WTC11 (cell line): ENCODE results near the gene FZD10. TPM values are rescaled to one million over a fixed set of nuclear protein-coding genes. Genes with fewer than 3 reads are reported as not detected.

ENCODE experiments used
- ATAC-seq: fragments of 200-7000 bp; cut with Tn5 transposase; 2 replicates; pipeline ENCODE4 v1.10.0; 2021; ENCODE audit warnings: mild to moderate bottlenecking, moderate library complexity
- CTCF ChIA-PET: fragments of 300-600 bp; sonication (Branson Sonifier 250); formaldehyde crosslinking; loops from one replicate; lab custom pipeline; 2021; ENCODE audit warnings: antibody characterized with exemption; lab: Charles Lee
- POLR2A ChIA-PET: fragments of 350-600 bp; sonication (Branson Sonifier 250); formaldehyde crosslinking; loops from one replicate; lab custom pipeline; 2021; ENCODE audit warnings: antibody characterized with exemption; lab: Charles Lee
- DNase-seq: peaks from one replicate; pipeline ENCODE4 v3.0.0; 2021; ENCODE audit warnings: low spot score
- H3K27ac Mint-ChIP-seq: 2 replicates; pipeline ENCODE4 v1.8.0; 2021; ENCODE audit warnings: mixed read lengths
- H3K27me3 Mint-ChIP-seq: 2 replicates; pipeline ENCODE4 v1.8.0; 2021; ENCODE audit warnings: low read depth, mild to moderate bottlenecking, moderate library complexity, mixed read lengths
- H3K36me3 Mint-ChIP-seq: 2 replicates; pipeline ENCODE4 v1.8.0; 2021; ENCODE audit warnings: mixed read lengths
- H3K4me1 Mint-ChIP-seq: 2 replicates; pipeline ENCODE4 v1.8.0; 2022; ENCODE audit warnings: mixed read lengths
- H3K4me3 Mint-ChIP-seq: 2 replicates; pipeline ENCODE4 v1.8.0; 2021; ENCODE audit warnings: mild to moderate bottlenecking, moderate library complexity, mixed read lengths
- H3K9me3 Mint-ChIP-seq: 2 replicates; pipeline ENCODE4 v1.8.0; 2021; ENCODE audit warnings: mixed read lengths
- ATF2 ChIP-seq: sonication (generic); formaldehyde crosslinking; IDR thresholded peaks from 2 replicates; pipeline ENCODE4 v1.8.1; 2022; ENCODE audit warnings: low read depth, missing genetic modification reagents, borderline replicate concordance
- ETV6 ChIP-seq: sonication (generic); formaldehyde crosslinking; IDR thresholded peaks from 2 replicates; pipeline ENCODE4 v1.8.1; 2022; ENCODE audit warnings: mild to moderate bottlenecking, missing genetic modification reagents
- FOXJ3 ChIP-seq: sonication (generic); formaldehyde crosslinking; IDR thresholded peaks from 2 replicates; pipeline ENCODE4 v1.9.0; 2021; ENCODE audit warnings: missing genetic modification reagents, mild to moderate bottlenecking, borderline replicate concordance
- GABPB1 ChIP-seq: sonication (generic); formaldehyde crosslinking; IDR thresholded peaks from 2 replicates; pipeline ENCODE4 v1.8.1; 2023; ENCODE audit warnings: mild to moderate bottlenecking, missing genetic modification reagents
- MYBL2 ChIP-seq: sonication (generic); formaldehyde crosslinking; IDR thresholded peaks from 2 replicates; pipeline ENCODE4 v1.8.1; 2023; ENCODE audit warnings: mild to moderate bottlenecking, moderate library complexity, missing genetic modification reagents
- OVOL2 ChIP-seq: fragments of 250-450 bp; sonication (Bioruptor Pico); IDR thresholded peaks from 2 replicates; pipeline ENCODE4 v1.9.0; 2021; ENCODE audit warnings: mild to moderate bottlenecking, borderline replicate concordance
- SOX15 ChIP-seq: fragments of 250-450 bp; sonication (Bioruptor Pico); IDR thresholded peaks from 2 replicates; pipeline ENCODE4 v1.9.0; 2021; ENCODE audit warnings: mild to moderate bottlenecking
- TEAD4 ChIP-seq: sonication (generic); formaldehyde crosslinking; IDR thresholded peaks from 2 replicates; pipeline ENCODE4 v1.8.0; 2022; ENCODE audit warnings: mild to moderate bottlenecking, missing genetic modification reagents
- ZNF219 ChIP-seq: sonication (generic); formaldehyde crosslinking; IDR thresholded peaks from 2 replicates; pipeline ENCODE4 v1.8.0; 2023; ENCODE audit warnings: missing genetic modification reagents, mild to moderate bottlenecking, borderline replicate concordance
- ZNF317 ChIP-seq: sonication (generic); formaldehyde crosslinking; IDR thresholded peaks from 2 replicates; pipeline ENCODE4 v1.8.1; 2023; ENCODE audit warnings: low read depth, mild to moderate bottlenecking, moderate library complexity, missing genetic modification reagents, borderline replicate concordance
- ZNF396 ChIP-seq: fragments of 250-450 bp; sonication (Bioruptor Pico); IDR thresholded peaks from 2 replicates; pipeline ENCODE4 v1.8.0; 2021; ENCODE audit warnings: mild to moderate bottlenecking, moderate library complexity, borderline replicate concordance
- total RNA-seq: library from RNA; stranded (reverse); gene quantifications from 3 replicates; pipeline ENCODE4 v1.2.3, GENCODE V29; 2021
- TF ChIP-seq, protein P1 (sequence below): sonication (generic); formaldehyde crosslinking; IDR thresholded peaks from 2 replicates; pipeline ENCODE4 v1.8.1; 2023; ENCODE audit warnings: mild to moderate bottlenecking, missing genetic modification reagents, moderate library complexity
- TF ChIP-seq, protein P2 (sequence below): sonication (generic); formaldehyde crosslinking; IDR thresholded peaks from 2 replicates; pipeline ENCODE4 v1.8.0; 2023; ENCODE audit warnings: mild to moderate bottlenecking, missing genetic modification reagents
- TF ChIP-seq, protein P3 (sequence below): fragments of 250-450 bp; sonication (Bioruptor Pico); IDR thresholded peaks from 2 replicates; pipeline ENCODE4 v1.9.0; 2021; ENCODE audit warnings: mild to moderate bottlenecking, borderline replicate concordance

Gene FZD10
- total RNA-seq, 1 experiment from 2014 or later: 1.1 TPM

DNA sequence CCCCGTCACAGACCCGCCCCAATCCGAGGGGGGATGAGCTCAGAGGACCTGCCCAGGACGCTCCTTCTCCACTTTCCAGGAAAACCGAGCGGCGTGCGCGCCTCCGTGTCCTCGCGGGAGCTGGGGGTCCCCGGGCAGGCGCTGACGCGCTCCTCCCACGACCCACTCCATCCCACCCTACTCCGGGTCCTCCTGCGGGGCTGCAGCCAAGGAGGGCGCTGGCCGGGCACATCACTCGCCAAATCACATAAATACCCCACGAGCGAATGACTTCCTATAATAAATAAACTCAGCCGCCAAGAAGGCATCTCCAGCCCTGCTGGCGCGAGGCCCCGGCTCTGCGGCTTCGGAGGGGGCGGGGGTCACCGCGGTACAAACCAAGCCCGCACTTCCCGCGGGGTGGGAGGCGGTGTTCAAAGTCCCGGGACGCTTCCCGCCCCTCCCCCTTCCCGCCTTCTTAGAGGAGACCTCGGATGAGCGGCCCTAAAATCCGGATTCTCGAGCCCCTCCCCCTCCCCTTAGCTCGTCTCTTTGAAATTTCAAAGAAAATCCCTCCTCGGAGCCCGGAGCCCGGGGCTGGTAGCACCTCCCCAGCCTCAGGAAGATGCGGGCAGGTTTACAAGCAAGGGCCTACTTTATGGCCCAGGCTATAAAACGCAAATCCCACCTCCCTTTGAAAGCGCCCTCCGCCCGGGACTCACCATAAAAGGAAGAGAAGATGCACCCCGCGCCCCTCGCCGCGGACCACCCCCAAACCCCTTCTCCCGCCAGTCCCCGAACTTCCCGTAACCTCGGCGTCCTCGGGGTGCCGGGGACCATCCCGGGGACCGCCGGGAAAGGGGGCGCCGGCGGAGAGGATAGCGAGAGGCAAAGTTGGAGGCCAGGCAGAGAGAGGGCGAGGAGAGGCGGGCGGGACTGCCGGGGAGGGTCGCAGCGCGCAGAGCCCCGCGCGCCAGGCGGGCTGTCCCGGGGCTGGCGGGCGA, 712 bp upstream of the FZD10 start:
- Mint-ChIP-seq H3K9me3 (peaks cover 5% of the 10 kb centered on the region; the same call in 1 of the 2 replicates), H3K27ac (no peak overlapping the region), H3K27me3 (peaks cover 49% of the 10 kb centered on the region), H3K4me1 (peaks cover 21% of the 10 kb centered on the region), H3K4me3 (peak overlapping the region; percentile 66), H3K36me3 (peaks cover 19% of the 10 kb centered on the region)
- TF ChIP-seq OVOL2 (CRISPR knock-in tag) (no peak), ETV6 (CRISPR knock-in tag) (no peak)
- TF ChIP-seq, protein P1, sequence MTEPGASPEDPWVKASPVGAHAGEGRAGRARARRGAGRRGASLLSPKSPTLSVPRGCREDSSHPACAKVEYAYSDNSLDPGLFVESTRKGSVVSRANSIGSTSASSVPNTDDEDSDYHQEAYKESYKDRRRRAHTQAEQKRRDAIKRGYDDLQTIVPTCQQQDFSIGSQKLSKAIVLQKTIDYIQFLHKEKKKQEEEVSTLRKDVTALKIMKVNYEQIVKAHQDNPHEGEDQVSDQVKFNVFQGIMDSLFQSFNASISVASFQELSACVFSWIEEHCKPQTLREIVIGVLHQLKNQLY (CRISPR knock-in tag): no peak
- TF ChIP-seq, protein P2, sequence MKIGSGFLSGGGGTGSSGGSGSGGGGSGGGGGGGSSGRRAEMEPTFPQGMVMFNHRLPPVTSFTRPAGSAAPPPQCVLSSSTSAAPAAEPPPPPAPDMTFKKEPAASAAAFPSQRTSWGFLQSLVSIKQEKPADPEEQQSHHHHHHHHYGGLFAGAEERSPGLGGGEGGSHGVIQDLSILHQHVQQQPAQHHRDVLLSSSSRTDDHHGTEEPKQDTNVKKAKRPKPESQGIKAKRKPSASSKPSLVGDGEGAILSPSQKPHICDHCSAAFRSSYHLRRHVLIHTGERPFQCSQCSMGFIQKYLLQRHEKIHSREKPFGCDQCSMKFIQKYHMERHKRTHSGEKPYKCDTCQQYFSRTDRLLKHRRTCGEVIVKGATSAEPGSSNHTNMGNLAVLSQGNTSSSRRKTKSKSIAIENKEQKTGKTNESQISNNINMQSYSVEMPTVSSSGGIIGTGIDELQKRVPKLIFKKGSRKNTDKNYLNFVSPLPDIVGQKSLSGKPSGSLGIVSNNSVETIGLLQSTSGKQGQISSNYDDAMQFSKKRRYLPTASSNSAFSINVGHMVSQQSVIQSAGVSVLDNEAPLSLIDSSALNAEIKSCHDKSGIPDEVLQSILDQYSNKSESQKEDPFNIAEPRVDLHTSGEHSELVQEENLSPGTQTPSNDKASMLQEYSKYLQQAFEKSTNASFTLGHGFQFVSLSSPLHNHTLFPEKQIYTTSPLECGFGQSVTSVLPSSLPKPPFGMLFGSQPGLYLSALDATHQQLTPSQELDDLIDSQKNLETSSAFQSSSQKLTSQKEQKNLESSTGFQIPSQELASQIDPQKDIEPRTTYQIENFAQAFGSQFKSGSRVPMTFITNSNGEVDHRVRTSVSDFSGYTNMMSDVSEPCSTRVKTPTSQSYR (CRISPR knock-in tag): no peak
- TF ChIP-seq, protein P3, sequence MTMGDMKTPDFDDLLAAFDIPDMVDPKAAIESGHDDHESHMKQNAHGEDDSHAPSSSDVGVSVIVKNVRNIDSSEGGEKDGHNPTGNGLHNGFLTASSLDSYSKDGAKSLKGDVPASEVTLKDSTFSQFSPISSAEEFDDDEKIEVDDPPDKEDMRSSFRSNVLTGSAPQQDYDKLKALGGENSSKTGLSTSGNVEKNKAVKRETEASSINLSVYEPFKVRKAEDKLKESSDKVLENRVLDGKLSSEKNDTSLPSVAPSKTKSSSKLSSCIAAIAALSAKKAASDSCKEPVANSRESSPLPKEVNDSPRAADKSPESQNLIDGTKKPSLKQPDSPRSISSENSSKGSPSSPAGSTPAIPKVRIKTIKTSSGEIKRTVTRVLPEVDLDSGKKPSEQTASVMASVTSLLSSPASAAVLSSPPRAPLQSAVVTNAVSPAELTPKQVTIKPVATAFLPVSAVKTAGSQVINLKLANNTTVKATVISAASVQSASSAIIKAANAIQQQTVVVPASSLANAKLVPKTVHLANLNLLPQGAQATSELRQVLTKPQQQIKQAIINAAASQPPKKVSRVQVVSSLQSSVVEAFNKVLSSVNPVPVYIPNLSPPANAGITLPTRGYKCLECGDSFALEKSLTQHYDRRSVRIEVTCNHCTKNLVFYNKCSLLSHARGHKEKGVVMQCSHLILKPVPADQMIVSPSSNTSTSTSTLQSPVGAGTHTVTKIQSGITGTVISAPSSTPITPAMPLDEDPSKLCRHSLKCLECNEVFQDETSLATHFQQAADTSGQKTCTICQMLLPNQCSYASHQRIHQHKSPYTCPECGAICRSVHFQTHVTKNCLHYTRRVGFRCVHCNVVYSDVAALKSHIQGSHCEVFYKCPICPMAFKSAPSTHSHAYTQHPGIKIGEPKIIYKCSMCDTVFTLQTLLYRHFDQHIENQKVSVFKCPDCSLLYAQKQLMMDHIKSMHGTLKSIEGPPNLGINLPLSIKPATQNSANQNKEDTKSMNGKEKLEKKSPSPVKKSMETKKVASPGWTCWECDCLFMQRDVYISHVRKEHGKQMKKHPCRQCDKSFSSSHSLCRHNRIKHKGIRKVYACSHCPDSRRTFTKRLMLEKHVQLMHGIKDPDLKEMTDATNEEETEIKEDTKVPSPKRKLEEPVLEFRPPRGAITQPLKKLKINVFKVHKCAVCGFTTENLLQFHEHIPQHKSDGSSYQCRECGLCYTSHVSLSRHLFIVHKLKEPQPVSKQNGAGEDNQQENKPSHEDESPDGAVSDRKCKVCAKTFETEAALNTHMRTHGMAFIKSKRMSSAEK: no peak
- POLR2A ChIA-PET: no interaction called here
- CTCF ChIA-PET: interaction anchor here (0.8 kb wide), 1 partner anchor 130 kb away, joined by 3 read pairs; no protein-coding TSS in a partner anchor
- ATAC-seq (peak; percentile 21), DNase-seq (peak; percentile 69)

- TF ChIP-seq FOXJ3 (CRISPR knock-in tag) (no peak), SOX15 (CRISPR knock-in tag) (no peak), ZNF317 (CRISPR knock-in tag) (no peak), ZNF219 (CRISPR knock-in tag) (no peak), ZNF396 (CRISPR knock-in tag) (no peak), MYBL2 (CRISPR knock-in tag) (no peak), TEAD4 (CRISPR knock-in tag) (no peak), GABPB1 (no peak), ATF2 (CRISPR knock-in tag) (no peak)
- TF ChIP-seq, protein P1 (CRISPR knock-in tag): no peak
- TF ChIP-seq, protein P3: no peak
- DNase-seq (no peak), ATAC-seq (no peak)
- Mint-ChIP-seq H3K4me1 (peaks cover 21% of the 10 kb centered on the region), H3K9me3 (peaks cover 6% of the 10 kb centered on the region; the same call in 1 of the 2 replicates), H3K27me3 (peaks cover 54% of the 10 kb centered on the region), H3K27ac (no peak overlapping the region), H3K4me3 (peak overlapping the region; percentile 73), H3K36me3 (peaks cover 20% of the 10 kb centered on the region)
- ChIA-PET CTCF (interaction anchor here (0.6 kb wide), 1 partner anchor 92 kb away, joined by 3 read pairs; no protein-coding TSS in a partner anchor), POLR2A (no interaction called here)
Measured at GRCh38 chr12:130162745-130163460, 639 bp downstream of the FZD10 start.
